HK-2 (cell line): ENCODE measurements around the gene CHI3L1.

ENCODE experiments used
- DNase-seq: peaks from one replicate; pipeline ENCODE4 v3.0.0-alpha.2; 2018; ENCODE audit not compliant: unreplicated experiment

The CHI3L1 gene

GRCh38 chr1:203133970-203134725 is 52.4 kb downstream of the CHI3L1 start:
- peak; percentile 37 for DNase-seq

GRCh38 chr1:203131548-203132200 is 54.8 kb downstream of the CHI3L1 start:
- no peak for DNase-seq

GRCh38 chr1:203130358-203130985 is 56.0 kb downstream of the CHI3L1 start:
- no peak for DNase-seq

GRCh38 chr1:203129501-203130231 is 56.8 kb downstream of the CHI3L1 start:
- no peak for DNase-seq
